PFSK-1 (cell line): Measurements from ENCODE around the gene ZDHHC8.
A peak's percentile ranks its signal among the peaks of the same experiment; 100 is the strongest.

ENCODE experiments used
- FOXP2 ChIP-seq: optimal IDR thresholded peaks from 2 replicates; pipeline ENCODE3; 2011; ENCODE audit warnings: borderline replicate concordance, control low read depth, inconsistent platforms; ENCODE audit not compliant: insufficient read depth; ENCODE audit errors: extremely low read length, extremely low read depth
- POLR2AphosphoS5 ChIP-seq: IDR thresholded peaks from 2 replicates; pipeline ENCODE4 v1.6.1; 2012; ENCODE audit warnings: low read depth, mild to moderate bottlenecking, control low read depth, low read length, moderate library complexity
- SIN3A ChIP-seq: IDR thresholded peaks from 2 replicates; pipeline ENCODE4 v1.6.1; 2012; ENCODE audit warnings: mild to moderate bottlenecking, low read length, moderate library complexity, borderline replicate concordance; ENCODE audit not compliant: insufficient read depth
- TAF1 ChIP-seq: IDR thresholded peaks from 2 replicates; pipeline ENCODE4 v1.6.1; 2012; ENCODE audit warnings: low read length, control low read depth, borderline replicate concordance; ENCODE audit not compliant: insufficient read depth
- TF ChIP-seq, protein P1 (sequence below), 2 experiments: IDR thresholded peaks; 2 replicates each; pipeline versions ENCODE4 v1.6.1 to v1.8.0; 2011 to 2012; ENCODE audit warnings: low read depth in 2 of 2, low read length in 2 of 2, control low read depth in 1 of 2, inconsistent platforms in 1 of 2, mild to moderate bottlenecking in 1 of 2, moderate library complexity in 1 of 2; ENCODE audit not compliant: insufficient read depth in 1 of 2

The ZDHHC8 gene

DNA sequence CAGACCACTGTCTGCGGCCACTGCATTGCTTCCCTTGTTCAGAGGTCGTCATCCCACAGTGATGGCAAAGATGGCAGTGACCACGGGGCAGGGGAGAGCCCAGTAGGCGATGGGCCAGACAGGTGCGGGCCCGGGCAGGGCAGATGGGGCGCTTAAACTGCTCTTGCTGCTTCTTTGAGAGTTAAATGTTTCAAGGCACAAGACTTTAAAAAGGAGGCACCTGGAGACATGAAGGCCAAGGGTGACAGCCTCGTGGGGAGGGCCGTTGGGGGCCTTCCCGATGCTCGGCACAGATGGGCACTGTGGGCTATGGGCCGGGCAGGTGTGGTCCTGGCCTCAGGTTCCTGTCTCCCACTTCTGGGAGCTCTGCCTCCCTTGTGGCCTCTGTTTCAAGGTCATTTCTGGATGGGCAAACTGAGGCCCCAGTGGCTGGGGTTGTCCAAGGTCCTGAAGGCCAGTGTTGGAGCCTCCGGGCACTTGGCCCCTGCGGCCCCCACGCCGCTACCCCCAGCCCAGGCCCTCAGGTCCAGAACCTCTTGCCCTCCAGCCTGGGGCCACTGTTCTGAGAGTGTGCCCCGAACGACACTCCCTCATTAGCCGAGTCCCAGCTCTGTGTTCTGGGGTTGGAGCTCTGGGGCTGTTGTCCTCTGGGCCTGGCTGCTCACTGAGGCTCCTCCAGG is 36.2 kb downstream of the ZDHHC8 start:
- TF ChIP-seq, protein P1, sequence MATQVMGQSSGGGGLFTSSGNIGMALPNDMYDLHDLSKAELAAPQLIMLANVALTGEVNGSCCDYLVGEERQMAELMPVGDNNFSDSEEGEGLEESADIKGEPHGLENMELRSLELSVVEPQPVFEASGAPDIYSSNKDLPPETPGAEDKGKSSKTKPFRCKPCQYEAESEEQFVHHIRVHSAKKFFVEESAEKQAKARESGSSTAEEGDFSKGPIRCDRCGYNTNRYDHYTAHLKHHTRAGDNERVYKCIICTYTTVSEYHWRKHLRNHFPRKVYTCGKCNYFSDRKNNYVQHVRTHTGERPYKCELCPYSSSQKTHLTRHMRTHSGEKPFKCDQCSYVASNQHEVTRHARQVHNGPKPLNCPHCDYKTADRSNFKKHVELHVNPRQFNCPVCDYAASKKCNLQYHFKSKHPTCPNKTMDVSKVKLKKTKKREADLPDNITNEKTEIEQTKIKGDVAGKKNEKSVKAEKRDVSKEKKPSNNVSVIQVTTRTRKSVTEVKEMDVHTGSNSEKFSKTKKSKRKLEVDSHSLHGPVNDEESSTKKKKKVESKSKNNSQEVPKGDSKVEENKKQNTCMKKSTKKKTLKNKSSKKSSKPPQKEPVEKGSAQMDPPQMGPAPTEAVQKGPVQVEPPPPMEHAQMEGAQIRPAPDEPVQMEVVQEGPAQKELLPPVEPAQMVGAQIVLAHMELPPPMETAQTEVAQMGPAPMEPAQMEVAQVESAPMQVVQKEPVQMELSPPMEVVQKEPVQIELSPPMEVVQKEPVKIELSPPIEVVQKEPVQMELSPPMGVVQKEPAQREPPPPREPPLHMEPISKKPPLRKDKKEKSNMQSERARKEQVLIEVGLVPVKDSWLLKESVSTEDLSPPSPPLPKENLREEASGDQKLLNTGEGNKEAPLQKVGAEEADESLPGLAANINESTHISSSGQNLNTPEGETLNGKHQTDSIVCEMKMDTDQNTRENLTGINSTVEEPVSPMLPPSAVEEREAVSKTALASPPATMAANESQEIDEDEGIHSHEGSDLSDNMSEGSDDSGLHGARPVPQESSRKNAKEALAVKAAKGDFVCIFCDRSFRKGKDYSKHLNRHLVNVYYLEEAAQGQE (IDR thresholded peaks at IDR 0.05; ENCODE audit: insufficient read depth in 1 of 2, low read depth in 2 of 2, low read length in 2 of 2): peak; percentile 44 to 83; a peak in 2 of 4 replicates
- TF ChIP-seq TAF1: no peak

DNA sequence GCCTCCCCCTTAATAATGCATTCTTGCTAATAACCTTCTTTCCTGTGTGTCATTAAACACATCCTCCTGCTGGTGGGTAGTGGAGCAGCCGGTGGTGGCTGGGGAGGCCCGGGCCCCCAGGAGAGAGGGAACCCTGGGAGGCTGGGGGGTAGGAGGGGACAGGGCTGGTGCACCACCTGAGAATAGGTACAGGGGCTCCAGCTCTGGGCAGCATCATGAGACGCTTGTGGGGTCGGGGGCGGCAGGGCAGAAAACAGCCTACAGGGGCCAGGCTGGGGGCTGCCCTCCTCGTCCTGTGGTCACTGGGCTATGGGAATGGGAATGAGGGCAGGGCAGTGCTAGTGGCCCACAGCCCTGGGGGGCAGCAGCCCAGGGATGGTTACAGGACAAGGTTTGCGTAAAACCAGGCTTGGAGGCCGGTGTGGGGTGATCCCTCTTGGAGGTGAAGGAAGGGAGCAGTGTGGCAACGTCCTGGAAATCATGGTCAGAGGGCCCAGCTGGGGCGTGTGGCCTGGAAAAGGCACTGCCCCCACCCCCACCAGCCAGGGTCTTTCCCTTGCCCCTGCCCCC is 37.7 kb downstream of the ZDHHC8 start:
- TF ChIP-seq TAF1: no peak
- no peak for TF ChIP-seq SIN3A
- TF ChIP-seq, protein P1 (IDR thresholded peaks at IDR 0.05; ENCODE audit: insufficient read depth in 1 of 2, low read depth in 2 of 2, low read length in 2 of 2): no peak
- no peak for TF ChIP-seq FOXP2
- no peak for TF ChIP-seq POLR2AphosphoS5

DNA sequence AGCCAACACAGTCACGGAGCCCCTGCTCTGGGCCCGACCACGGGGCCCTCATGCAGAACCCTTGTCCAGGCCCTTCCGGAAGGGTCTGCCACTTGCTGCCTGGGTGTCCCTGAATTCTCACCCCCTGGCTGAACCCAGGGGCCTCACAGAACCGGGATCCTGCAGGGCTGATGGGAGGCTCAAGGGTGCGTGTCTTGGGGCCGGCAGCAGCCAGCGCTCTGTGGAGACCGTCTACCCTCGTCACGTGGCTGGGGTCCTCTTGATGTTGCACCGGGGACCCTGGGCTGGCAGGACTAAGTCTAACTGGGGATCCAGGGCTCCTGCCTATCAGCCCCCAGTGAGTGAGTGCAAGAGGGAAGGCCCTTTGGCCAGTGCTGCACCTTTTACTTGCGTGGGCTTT is 38.6 kb downstream of the ZDHHC8 start:
- TF ChIP-seq SIN3A (no peak), FOXP2 (no peak), TAF1 (no peak), POLR2AphosphoS5 (no peak)
- TF ChIP-seq, protein P1 (IDR thresholded peaks at IDR 0.05; ENCODE audit: insufficient read depth in 1 of 2, low read depth in 2 of 2, low read length in 2 of 2): no peak

DNA sequence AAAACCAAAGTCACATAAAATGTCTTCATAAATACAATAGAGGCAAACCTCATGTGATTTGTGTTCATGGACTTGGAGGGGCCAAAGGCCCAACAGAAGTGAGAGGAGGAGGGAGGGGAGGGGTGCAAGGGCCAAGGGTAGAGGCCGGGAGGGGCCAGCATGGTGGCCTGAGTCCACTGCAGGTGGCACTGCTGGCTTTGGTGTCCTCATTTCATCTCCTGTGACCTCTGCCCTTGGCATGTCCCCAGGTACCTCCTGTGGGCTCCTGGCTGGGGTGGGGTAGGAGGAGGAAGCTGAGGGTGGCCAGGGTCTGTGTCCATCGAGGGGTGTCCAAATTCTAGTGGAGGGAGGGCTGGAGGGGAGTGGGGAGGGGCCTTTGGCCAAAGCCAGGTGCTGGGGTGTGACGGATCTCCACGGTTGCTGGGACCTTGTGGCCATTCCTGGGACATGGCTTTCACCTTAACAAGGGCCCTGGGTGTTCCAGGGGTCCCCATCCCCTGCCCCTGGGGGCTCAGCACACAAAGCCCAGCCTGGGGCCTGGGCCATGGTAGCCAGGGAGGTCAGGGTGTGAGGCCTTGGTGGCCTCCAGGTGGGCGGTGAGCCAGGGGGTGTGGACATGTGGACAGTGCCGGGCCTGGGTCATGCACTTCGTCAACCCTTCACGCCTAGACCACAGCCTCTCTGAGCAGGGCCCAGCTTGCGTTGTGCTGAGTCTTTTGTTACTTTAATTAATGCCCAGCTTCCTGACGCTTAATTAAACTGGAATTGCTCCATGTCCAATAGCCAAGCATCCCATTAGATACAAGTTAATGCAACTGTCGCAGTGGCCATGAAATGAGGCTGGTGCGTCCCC is 39.9 kb downstream of the ZDHHC8 start:
- TF ChIP-seq SIN3A: no peak

DNA sequence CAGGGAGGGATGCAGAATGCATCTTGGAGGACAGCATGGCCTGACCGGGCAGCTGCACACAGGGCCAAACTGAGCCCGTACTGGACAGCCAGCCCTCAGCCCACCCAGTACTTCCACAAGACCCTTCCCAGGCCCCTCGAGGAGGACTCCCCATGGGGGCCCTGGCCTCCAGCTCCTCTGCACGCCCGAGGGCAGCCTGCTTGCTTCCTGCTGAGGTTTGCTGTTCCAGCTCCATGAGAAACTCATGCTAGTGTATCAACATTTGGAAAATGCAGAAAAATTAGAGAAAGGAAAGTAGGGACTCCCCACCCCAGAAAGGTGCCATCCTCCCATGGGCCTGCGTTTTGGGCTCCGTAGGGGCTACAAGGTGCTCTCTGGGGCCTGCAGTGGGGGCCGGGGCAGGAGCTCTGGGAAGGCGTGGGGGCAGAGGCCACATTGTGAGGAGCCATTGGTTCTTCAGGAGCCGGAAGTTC is 40.6 kb downstream of the ZDHHC8 start:
- no peak for TF ChIP-seq SIN3A
- TF ChIP-seq TAF1: no peak
- no peak for TF ChIP-seq POLR2AphosphoS5
- TF ChIP-seq FOXP2: no peak
- TF ChIP-seq, protein P1 (IDR thresholded peaks at IDR 0.05; ENCODE audit: insufficient read depth in 1 of 2, low read depth in 2 of 2, low read length in 2 of 2): no peak
